HepG2 (cell line): ENCODE measurements around the gene ABHD4. TPM values are rescaled to one million over a fixed set of nuclear protein-coding genes. Genes with fewer than 3 reads are reported as not detected.

Experiments used
- ATAC-seq: fragments of 200-7000 bp; cut with Tn5 transposase; 3 replicates; pipeline ENCODE4 v1.9.1; 2020; ENCODE audit warnings: mild to moderate bottlenecking, moderate library complexity
- BruUV-seq: library from RNA; stranded (reverse); fragments of 400-500 nt; replicated peaks from 2 replicates; lab custom pipeline; 2021; lab: Mats Ljungman, UMichigan
- CTCF ChIA-PET: fragments of 300-600 bp; formaldehyde crosslinking; extraction: SDS; loops from one replicate; lab custom pipeline; 2021; ENCODE audit warnings: low total read pairs, inconsistent platforms, low intra/inter-chr PET ratio; lab: Yijun Ruan, JAX
- POLR2A ChIA-PET: fragments of 350-600 bp; sonication (Branson Sonifier 250); formaldehyde crosslinking; loops from one replicate; lab custom pipeline; 2020; ENCODE audit warnings: antibody characterized with exemption, inconsistent platforms; lab: Yijun Ruan, JAX
- DNase-seq: peaks from one replicate; pipeline ENCODE4 v3.0.0-alpha.2; 2015; ENCODE audit warnings: low spot score
- FAIRE-seq: peaks from 3 replicates; lab custom pipeline; 2011; peaks lifted over from hg19 to GRCh38; lab: Jason Lieb, UNC
- H2AFZ ChIP-seq: one replicate; pipeline ENCODE4 v1.6.1; 2011; ENCODE audit warnings: low read length, inconsistent platforms
- H3K27ac ChIP-seq: fragments of 300-600 bp; 3 replicates; pipeline ENCODE4 v1.8.0; 2011; ENCODE audit warnings: mixed run types, mild to moderate bottlenecking, mixed read lengths, low read length, inconsistent platforms; ENCODE audit not compliant: insufficient read depth; ENCODE audit errors: extremely low read length
- H3K27me3 ChIP-seq, 2 experiments: fragments of 200-600 bp in 1 of 2; 2 replicates in 1 of 2; 3 replicates in 1 of 2; pipeline versions ENCODE4 v1.6.0 to v1.8.0; 2011; ENCODE audit warnings: low read length in 2 of 2, mild to moderate bottlenecking in 2 of 2, moderate library complexity in 2 of 2, inconsistent platforms in 1 of 2; ENCODE audit not compliant: insufficient read depth in 2 of 2, control insufficient read depth in 1 of 2
- H3K36me3 ChIP-seq, 2 experiments: fragments of 200-600 bp in 1 of 2; replicated peaks in 1 of 2; 2 replicates in 1 of 2; 3 replicates in 1 of 2; pipeline versions ENCODE4 v1.5.1 to v1.8.0; 2011; ENCODE audit warnings: low read length in 2 of 2, inconsistent platforms in 1 of 2; ENCODE audit not compliant: insufficient read depth in 2 of 2, control insufficient read depth in 1 of 2
- H3K4me1 ChIP-seq: 2 replicates; pipeline ENCODE4 v1.5.1; 2012; ENCODE audit warnings: low read length, inconsistent platforms; ENCODE audit not compliant: insufficient read depth
- H3K4me2 ChIP-seq: 2 replicates; pipeline ENCODE4 v1.6.0; 2011; ENCODE audit warnings: low read depth, low read length, inconsistent platforms
- H3K4me3 ChIP-seq, 3 experiments: fragments of 200-600 bp in 1 of 3; sonication (generic), shearing (Covaris generic) in 1 of 3; replicated peaks in 1 of 3; 2 replicates each; pipeline ENCODE4 v1.5.1; 2011 to 2016; ENCODE audit warnings: low read length in 3 of 3, inconsistent platforms in 2 of 3, low read depth in 2 of 3, mild to moderate bottlenecking in 2 of 3, control low read depth in 1 of 3, mixed read lengths in 1 of 3; ENCODE audit not compliant: insufficient read depth in 1 of 3
- H3K79me2 ChIP-seq: one replicate; pipeline ENCODE4 v1.6.1; 2011; ENCODE audit warnings: low read length, inconsistent platforms; ENCODE audit not compliant: insufficient read depth
- H3K9ac ChIP-seq: 2 replicates; pipeline ENCODE4 v1.6.0; 2011; ENCODE audit warnings: mild to moderate bottlenecking, low read depth, low read length, inconsistent platforms; ENCODE audit not compliant: insufficient read depth
- H3K9me3 ChIP-seq: 2 replicates; pipeline ENCODE4 v1.5.1; 2012; ENCODE audit warnings: mild to moderate bottlenecking, low read length
- H4K20me1 ChIP-seq: 2 replicates; pipeline ENCODE4 v1.6.0; 2011; ENCODE audit warnings: inconsistent platforms, mild to moderate bottlenecking, low read length, moderate library complexity; ENCODE audit not compliant: insufficient read depth
- CREBL2 ChIP-seq: sonication (generic); formaldehyde crosslinking; IDR thresholded peaks from 2 replicates; pipeline ENCODE4 v1.8.1; 2023; ENCODE audit warnings: missing genetic modification reagents, mild to moderate bottlenecking, borderline replicate concordance
- NR1H2 ChIP-seq: sonication (generic); formaldehyde crosslinking; IDR thresholded peaks from 2 replicates; pipeline ENCODE4 v1.8.1; 2022; ENCODE audit warnings: low read depth, missing genetic modification reagents, borderline replicate concordance
- PHF20 ChIP-seq: sonication (generic); formaldehyde crosslinking; IDR thresholded peaks from 2 replicates; pipeline ENCODE4 v1.5.0; 2020; ENCODE audit warnings: mild to moderate bottlenecking, missing genetic modification reagents
- RBFOX2 ChIP-seq: fragments of 200-400 bp; formaldehyde crosslinking; IDR thresholded peaks from 2 replicates; pipeline ENCODE4 v1.6.1; 2017; ENCODE audit warnings: low read depth, mild to moderate bottlenecking, low read length
- SIX1 ChIP-seq: sonication (generic); formaldehyde crosslinking; IDR thresholded peaks from 2 replicates; pipeline ENCODE4 v1.4.0; 2020; ENCODE audit warnings: missing genetic modification reagents, borderline replicate concordance
- WGBS: methylation state at CpG from one replicate; pipeline ENCODE4 v1.1.6; 2017; ENCODE audit warnings: low lambda C conversion rate; 5-methylcytosine and 5-hydroxymethylcytosine counted together
- in situ Hi-C: cut with HindIII; loops from 2 replicates; pipeline ENCODE4 v1.10.0; 2017; ENCODE audit warnings: low pct_unique_long_range_greater_than_20kb; ENCODE audit not compliant: extremely low pct_ligation_motif_present
- intact Hi-C: fragments of 100-400 bp; cut with micrococcal nuclease; formaldehyde crosslinking; loops from one replicate; pipeline ENCODE4 v1.10.0; 2022; ENCODE audit not compliant: unreplicated experiment
- polyA plus RNA-seq, 8 experiments: library from polyadenylated mRNA; depleted of rRNA in 3 of 8; stranded (reverse) in 7 of 8; unstranded in 1 of 8; fragments of >200 nt; fragmentation: Illumina TruSeq in 4 of 8; extraction: Trizol in 4 of 8; gene quantifications; 2 replicates each; pipeline versions ENCODE4 v1.2.1 to v1.2.3, GENCODE V29; 2011 to 2016; ENCODE audit warnings: low read depth in 4 of 8, missing spikeins in 1 of 8, mixed read lengths in 1 of 8; ENCODE audit not compliant: insufficient read depth in 1 of 8
- total RNA-seq, 5 experiments: library from RNA; depleted of rRNA; stranded (reverse); fragments of >200 nt; fragmentation: Illumina TruSeq; extraction: Trizol; gene quantifications; 2 replicates each; pipeline ENCODE4 v1.2.3, GENCODE V29; 2016; ENCODE audit warnings: low read depth in 1 of 5

The ABHD4 gene
- total and polyA plus RNA-seq, 2 of the 13 experiments (the other 11 are each of a cell fraction or from before 2014, with no cell fraction given), result 16.1 to 47.5 TPM

DNA sequence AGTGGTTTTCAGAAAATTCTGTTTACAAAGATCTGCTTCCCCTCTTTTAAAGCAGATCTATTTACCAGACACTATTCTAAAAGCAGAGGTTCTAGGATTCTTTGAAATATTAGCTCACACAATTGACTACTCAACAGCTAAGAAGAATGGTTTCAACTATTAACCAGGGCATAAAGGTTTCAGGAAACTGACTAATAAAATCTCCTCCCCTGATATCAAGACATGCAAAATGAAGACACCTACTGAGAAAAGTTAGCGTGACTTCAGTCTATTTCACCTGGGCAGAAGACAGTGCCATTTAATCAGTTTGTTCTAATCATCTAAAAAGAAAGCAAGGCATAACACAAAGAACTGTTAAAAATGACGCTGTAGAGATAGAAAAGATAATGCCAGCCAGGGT lies 31.3 kb upstream of the ABHD4 start:
- Histone ChIP-seq H4K20me1 (peaks cover 9% of the 10 kb centered on the region; the same call in 1 of the 2 replicates), H3K27ac (no peak overlapping the region), H3K36me3 (peaks cover 38 to 66% of the 10 kb centered on the region in 2 experiments), H3K4me2 (no peak overlapping the region), H3K4me3 (no peak overlapping the region), H3K9me3 (no peaks in the 10 kb centered on the region), H3K4me1 (peaks cover 20% of the 10 kb centered on the region), H3K27me3 (no peaks in the 10 kb centered on the region), H3K9ac (no peak overlapping the region), H3K79me2 (peaks cover 25% of the 10 kb centered on the region), H2AFZ (no peak overlapping the region)
- ChIA-PET CTCF (interaction anchor here (1.2 to 5.5 kb wide), 2 partner anchors 8 to 86 kb away, joined by 6 to 142 read pairs; no protein-coding TSS in a partner anchor), POLR2A (interaction anchor here (1.0 kb wide), 1 partner anchor 23 kb away, joined by 4 read pairs; the partner anchor contains the start of gene DAD1)
- FAIRE-seq (no peak), ATAC-seq (no peak), DNase-seq (no peak)
- TF ChIP-seq RBFOX2, result 0 out of 2 replicates have a peak, but pooled peaks have one; percentile 24
- no peak for TF ChIP-seq CREBL2 (CRISPR knock-in tag)
- no peak for TF ChIP-seq PHF20 (CRISPR knock-in tag)
- BruUV-seq, result no TSS peak
- intact Hi-C loops, result no loop called here
- WGBS, result 97% methylated on average over 2 of the region's 2 CpGs
- in situ Hi-C loops, result no loop called here

- no peak overlapping the region for H3K9ac ChIP-seq
- peaks cover 25% of the 10 kb centered on the region for H3K79me2 ChIP-seq
- H3K4me1 ChIP-seq, result peaks cover 17% of the 10 kb centered on the region
- intact Hi-C loops (no loop called here), in situ Hi-C loops (no loop called here)
- H2AFZ ChIP-seq, result no peak overlapping the region
- H3K27ac ChIP-seq, result no peak overlapping the region
- ChIA-PET CTCF (interaction anchor here (1.2 to 5.5 kb wide), 2 partner anchors 9 to 85 kb away, joined by 6 to 142 read pairs; no protein-coding TSS in a partner anchor), POLR2A (interaction anchor here (1.0 kb wide), 1 partner anchor 22 kb away, joined by 4 read pairs; the partner anchor contains the start of gene DAD1)
- H3K9me3 ChIP-seq, result no peaks in the 10 kb centered on the region
- no peak overlapping the region for H3K4me2 ChIP-seq
- ATAC-seq, result no peak
- no peak for DNase-seq
- no peaks in the 10 kb centered on the region for H3K27me3 ChIP-seq
- H4K20me1 ChIP-seq, result peaks cover 9% of the 10 kb centered on the region; the same call in 1 of the 2 replicates
- 96% methylated on average over 1 of the region's 1 CpG for WGBS
- H3K4me3 ChIP-seq, result no peak overlapping the region
- peaks cover 39 to 72% of the 10 kb centered on the region in 2 experiments for H3K36me3 ChIP-seq
- TF ChIP-seq SIX1 (peak; percentile 53; the same call in 1 of the 2 replicates), NR1H2 (CRISPR knock-in tag) (no peak)
- FAIRE-seq, result no peak
- no TSS peak for BruUV-seq
Measured at GRCh38 chr14:22567437-22567836, 30.7 kb upstream of the ABHD4 start.
